Left renal pelvis (tissue), 4 donors: ENCODE data around the gene SMPD2. TPM values are rescaled to one million over a fixed set of nuclear protein-coding genes. Genes with fewer than 3 reads are reported as not detected.

Experiments used
- DNase-seq, 4 donors: peaks; one replicate each; pipeline ENCODE4 v3.0.0-alpha.2; 2013; ENCODE audit warnings: low read depth in 4 of 4, low spot score in 3 of 4
- polyA plus RNA-seq, 4 donors: library from polyadenylated mRNA; unstranded; fragments of 120-200 nt; gene quantifications; one replicate each; pipeline ENCODE4 v1.2.1, GENCODE V29; 2013; ENCODE audit not compliant: insufficient read length in 4 of 4

SMPD2 gene
- polyA plus RNA-seq, 4 donors = 6.6 to 17.2 (median 15.2) TPM

DNA sequence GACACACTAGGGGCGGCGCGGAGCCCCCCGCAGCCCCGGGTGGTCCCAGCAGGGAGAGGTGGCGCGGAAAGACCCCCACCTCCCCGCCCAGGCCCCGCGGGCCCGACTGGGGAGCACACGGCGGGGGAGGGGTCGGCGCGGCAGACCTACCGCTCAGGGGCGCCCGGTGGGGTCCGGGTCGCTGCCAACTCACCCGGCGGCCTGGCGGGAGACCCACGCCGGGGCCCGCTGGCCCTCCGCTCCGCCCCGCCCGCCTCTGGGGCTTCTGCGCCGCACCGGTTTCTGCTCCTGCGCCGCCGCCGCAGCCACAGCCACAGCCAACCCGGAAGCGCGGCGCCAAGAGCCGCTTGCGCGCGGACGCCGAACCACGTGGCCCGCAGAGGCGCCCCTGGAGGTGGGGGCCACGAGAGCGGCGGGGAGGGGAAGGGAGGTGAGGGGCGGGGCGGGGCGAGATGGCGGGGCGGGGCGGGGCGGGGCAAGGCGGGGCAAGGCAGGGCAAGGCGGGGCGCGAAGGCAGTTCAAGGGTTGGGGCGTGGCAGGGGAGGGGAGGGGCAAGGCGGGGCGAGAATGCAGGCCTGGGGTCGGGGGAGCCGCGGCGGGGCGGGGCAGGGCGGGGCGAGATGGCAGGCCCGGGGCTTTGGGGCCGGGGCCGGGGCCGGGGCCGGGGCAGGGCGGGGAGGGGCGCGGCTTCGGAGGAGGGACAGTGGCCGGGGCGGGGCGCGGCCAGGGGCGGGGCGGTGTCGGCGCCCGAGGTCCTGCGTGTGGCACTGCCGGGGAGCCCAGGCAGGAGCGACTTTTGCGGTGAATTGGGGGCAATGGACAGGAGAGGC, 42.6 kb downstream of the SMPD2 start, which contains the start of gene ZBTB24:
Gene ZBTB24, minus strand, starts transcription at position 315 of the 830 bp plus-strand sequence. CDS start 1,193 bp downstream, outside the sequence.
- peak in 3 of 4 donors; percentile 63 to 70 (median 69) for DNase-seq

DNA sequence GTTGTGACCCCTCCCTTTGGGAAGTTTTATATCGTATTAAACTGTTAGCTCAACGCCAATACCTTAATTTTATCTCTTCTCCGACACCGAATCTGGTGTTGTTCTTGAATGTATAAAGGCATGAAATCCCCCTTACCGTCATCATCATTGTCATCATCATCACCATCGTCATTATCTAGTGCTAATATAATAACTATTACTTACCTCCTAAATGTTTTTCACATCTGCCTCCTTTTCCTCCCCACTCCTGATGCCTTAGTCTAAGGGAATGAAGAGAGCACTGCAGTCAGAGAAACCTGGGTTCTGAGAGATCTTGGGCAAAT, 43.2 kb downstream of the SMPD2 start:
- DNase-seq = no peak

DNA sequence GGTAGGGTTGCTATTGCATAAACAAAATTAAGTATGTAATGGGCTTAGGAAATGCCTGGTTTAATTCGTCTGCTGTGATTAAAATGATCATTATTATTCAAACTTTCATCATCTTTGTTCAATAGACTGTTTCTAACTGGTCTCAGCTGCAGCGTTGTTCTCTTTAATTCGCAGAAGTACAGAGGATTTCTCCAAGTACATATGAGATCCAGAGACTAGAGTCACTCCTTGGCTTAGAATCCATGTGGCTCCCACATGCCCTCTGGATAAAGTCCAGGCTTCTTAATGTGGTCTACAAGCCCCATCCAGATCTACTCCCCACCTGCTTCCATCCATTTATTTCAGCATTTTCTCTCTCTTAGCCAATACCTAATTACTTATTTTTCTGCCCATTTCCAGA, 43.6 kb downstream of the SMPD2 start:
- DNase-seq = no peak

DNA sequence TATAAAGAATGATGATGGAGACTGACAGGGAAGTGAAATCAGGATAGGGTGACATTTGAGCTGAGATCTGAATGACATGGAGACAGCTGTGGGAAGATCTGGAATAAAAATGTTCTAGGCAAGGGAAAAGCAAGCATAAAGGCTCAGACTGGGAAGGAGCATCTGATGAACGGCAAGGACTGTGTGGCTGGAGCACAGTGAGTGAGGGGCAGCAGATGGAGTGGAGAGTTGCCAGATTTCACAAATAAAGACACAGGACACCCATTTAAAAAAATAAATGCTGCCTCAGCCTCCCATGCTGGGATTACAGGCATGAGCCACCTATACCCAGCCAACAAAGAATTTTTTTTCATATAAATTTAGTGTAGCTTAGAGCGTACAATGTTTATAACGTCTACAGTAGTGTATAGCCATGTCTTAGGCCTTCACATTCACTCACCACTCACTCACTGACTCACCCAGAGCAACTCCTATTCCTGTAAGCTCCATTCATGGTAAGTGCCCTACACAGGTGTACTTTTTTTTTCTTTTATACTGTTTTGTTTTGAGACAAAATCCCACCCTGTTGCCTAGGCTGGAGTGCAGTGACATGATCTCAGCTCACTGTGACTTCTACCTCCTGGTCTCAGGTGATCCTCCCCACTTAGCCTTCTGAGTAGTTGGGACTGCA, 44.9 kb downstream of the SMPD2 start:
- no peak for DNase-seq

DNA sequence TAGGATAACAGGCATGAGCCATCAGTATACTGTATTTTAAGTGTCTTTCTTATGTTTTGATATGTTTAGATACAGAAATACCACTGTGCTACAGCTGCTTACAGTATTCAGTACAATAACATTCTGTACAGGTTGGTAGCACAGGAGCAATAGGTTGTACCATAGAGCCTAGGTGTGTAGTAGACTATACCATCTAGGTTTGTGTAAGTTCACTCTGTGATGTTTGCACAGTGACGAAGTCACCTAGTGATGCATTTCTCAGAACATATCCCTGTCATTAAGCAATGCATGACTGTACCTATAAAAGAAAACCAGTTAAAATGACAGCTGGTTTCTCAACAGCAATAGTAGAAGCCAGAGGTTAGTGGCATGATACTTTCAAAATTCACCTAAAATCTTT, 45.5 kb downstream of the SMPD2 start:
- no peak for DNase-seq

DNA sequence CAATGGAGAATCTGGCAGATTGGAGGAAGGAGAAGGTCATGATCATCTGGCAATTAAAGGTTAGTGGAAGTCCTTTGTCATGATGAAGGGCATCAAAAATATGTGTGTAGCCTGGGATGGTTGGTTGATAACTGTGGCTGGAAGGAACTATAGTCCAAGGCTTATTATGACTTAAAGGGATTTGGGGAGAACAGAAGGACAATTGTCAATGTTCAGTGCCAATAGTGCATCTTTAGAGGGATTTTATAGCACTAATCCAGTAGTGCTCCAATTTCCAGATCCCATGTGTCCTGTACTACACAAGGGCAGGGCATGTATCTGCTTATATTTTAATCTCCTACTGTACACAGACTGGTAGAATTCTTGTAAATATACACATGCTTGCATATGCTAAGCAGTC, 47.5 kb downstream of the SMPD2 start:
- no peak for DNase-seq

DNA sequence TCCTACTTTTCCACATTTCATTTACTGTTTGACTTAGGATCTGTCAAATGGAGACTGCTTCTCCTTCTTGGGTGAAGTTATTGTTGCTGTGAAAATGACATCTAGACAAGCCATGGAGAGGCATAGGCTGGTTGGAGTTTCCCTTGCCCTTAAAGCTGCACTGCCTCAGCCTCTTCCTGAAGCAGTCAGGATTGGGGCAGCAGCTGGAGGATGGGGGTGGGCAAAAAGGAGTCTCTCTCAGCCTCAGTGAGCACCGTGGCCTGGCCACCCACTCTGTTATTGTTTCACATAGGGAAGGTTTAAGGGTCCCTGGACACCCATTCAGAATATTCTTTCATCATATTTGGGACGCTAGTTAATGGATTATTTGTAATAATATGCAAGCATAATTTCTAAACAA, 50.2 kb downstream of the SMPD2 start:
- DNase-seq = no peak

DNA sequence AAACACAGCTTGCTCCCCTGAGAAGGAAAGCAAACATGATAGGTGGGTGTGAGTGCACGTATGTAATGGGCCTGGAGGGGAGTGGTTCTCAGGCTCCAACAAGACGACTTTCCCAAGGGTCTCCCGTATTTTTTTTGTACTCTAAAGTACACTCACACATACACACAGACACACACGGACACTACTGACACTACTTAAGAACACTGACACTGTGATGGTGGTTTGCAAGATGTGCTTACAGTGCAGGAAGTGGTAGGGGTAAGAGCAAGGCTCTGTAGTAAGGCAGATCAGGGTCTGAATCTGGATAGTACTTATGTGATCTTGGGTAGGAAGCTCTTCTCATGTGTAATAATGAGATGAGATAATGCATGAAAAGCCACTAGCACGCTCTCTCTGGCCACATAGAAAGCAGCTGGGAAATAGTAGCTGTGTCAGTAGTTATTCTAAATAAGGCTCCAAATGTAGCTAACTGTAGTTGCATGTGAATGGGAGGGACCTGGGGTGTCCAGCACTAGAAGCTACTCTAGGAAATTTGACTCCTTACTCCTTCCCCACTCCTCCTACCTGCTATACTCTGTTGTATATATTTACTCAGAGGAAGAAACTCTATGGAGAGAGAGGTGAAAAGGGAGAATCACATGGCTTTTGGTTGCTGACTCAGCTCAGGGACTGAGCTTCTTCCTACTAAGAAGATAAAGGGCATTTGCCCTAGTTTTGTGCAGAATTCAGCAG, 50.8 kb downstream of the SMPD2 start:
- no peak for DNase-seq

Other genes starting within 250 kb of the SMPD2 start
- gene CD164, start 58.3 kb upstream of the SMPD2 start, polyA plus RNA-seq = 100 to 1,000 TPM; 351 to 598 (median 516) TPM
- 10 to 100 TPM in 3 of 4 donors, 1 to 10 TPM in 1; 4.8 to 19.8 (median 18.2) TPM for gene PPIL6, start 96 bp upstream of the SMPD2 start, polyA plus RNA-seq
- 10 to 100 TPM; 19.1 to 45.9 (median 23.7) TPM for gene MICAL1, start 15.0 kb downstream of the SMPD2 start, polyA plus RNA-seq
- gene ZBTB24, start 42.5 kb downstream of the SMPD2 start, polyA plus RNA-seq = 10 to 100 TPM in 3 of 4 donors, 1 to 10 TPM in 1; 5.4 to 16.1 (median 15.3) TPM